GM19395 (cell line): ENCODE results near the gene ME1.
"Not testable (repeated sequence)": the region's sequence is repeated elsewhere in the genome, so short reads cannot be mapped to it uniquely, and the experiment has no call there.

ENCODE experiments used
- ATAC-seq: cut with Tn5 transposase; IDR thresholded peaks from one replicate; pipeline ENCODE4 v1.9.1; 2021; ENCODE audit warnings: mild to moderate bottlenecking, moderate library complexity; ENCODE audit not compliant: unreplicated experiment

Gene ME1

DNA sequence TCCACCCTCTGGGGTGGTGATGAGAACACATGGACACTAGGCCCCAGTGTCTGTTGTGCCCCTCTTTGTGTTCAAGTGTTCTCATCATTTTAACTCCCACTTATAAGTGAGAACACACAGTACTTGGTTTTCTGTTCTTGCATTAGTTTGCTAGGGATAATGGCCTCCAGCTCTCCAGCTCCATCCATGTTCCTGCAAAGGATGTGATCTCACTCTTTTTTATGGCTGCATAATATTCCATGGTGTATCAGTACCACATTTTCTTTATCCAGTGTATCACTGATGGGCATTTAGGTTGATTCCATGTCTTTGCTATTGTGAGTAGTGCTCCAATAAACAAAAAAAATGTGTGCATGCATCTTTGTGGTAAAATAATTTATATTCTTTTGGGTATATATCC, 170.3 kb downstream of the ME1 start:
- ATAC-seq: no peak

DNA sequence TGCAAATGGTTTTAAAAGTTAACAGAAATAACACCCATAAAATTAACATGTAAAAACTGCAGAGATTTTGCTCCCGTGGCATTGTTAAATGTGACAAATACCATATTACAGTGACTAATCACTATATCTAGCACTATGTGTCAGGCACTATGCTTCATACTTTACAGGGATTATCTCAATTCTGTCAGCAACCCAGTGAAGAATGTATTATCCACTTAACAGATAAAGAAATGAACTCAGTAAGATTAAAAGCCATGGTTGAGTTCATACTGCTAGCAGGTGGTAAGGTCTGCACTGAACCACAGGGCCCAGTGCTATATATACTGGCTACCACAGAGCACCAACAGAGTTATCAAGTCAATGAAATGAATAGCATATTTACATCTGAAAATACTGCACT, 172.3 kb downstream of the ME1 start:
- no peak for ATAC-seq

GRCh38 chr6:83257791-83258190, 173.1 kb downstream of the ME1 start:
- no peak for ATAC-seq

DNA sequence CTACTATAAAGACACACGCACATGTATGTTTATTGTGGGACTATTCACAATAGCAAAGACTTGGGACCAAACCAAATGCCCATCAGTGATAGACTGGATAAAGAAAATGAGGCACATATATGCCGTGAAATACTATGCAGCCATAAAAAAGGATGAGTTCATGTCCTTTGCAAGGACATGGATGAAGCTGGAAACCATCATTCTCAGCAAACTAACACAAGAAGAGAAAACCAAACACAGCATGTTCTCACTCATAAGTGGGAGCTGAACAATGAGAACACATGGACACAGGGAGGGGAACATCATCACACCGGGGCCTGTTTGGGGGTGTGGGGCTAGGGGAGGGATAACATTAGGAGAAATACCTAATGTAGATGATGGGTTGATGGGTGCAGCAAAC, 174.1 kb downstream of the ME1 start:
- ATAC-seq: not testable (repeated sequence)

DNA sequence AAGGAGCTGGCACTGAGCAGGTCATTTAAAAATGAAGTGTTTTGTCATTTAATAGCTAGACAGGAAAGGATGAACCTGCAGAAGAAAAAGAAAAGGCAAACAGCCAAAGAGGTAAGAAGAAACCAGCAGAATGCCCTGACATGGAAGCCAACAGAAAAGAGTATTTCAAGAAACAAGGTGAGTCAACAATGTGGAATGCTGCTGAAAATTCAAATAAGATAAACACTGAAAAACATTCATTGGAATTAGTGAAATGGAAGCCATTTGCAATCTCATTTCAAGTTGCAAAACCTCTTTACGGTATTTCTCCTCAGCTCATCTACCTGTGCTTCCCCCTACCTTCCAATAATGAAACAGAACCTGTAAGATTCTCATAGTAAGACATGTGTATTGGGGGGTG, 178.1 kb downstream of the ME1 start:
- no peak for ATAC-seq

- no peak for ATAC-seq
These were observed 180.6 kb downstream of the ME1 start for GRCh38 chr6:83250235-83250634.

DNA sequence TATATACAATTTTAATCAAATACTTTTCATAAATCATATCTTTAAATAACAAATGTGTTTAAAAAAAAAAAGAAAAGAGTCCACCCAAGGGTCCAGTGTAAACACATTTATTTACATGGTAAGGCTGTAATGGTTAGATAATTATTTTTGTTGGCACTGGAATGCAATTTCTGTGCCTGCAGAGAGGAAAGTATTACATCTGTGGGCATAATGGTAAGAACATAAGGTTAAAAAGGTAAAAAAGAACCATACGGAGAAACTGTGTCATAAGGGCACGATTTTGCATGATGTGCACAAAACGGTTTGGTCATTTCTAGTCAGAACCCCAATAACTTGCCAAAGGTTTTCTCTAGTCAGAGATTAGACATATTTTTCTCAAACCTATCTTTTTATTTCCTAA, 183.4 kb downstream of the ME1 start:
- no peak for ATAC-seq

GRCh38 chr6:83231146-83231545, 199.7 kb downstream of the ME1 start:
- no peak for ATAC-seq

GRCh38 chr6:83226517-83226916, 204.3 kb downstream of the ME1 start:
- ATAC-seq: no peak

- ATAC-seq: no peak
These were observed 208.9 kb downstream of the ME1 start for GRCh38 chr6:83221889-83222479.

DNA sequence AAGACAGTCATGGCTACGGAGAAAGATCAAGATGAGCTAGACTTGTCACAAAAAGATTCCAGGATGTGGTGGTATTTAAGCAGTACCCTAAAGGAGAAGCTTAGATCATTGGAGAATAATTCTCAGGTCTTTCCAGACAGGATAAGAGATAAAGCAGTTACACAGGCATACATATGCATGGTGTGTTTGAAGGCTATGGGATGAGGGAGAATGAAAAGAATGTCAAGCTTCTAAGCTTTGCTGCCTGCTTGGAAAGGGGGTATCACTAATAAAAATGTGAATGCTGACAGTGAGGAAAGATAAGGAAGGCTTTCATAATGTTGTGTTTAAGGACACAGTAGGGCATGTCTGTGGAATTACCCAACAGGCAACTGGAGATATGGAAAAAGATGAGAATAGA, 209.6 kb downstream of the ME1 start:
- ATAC-seq: no peak

DNA sequence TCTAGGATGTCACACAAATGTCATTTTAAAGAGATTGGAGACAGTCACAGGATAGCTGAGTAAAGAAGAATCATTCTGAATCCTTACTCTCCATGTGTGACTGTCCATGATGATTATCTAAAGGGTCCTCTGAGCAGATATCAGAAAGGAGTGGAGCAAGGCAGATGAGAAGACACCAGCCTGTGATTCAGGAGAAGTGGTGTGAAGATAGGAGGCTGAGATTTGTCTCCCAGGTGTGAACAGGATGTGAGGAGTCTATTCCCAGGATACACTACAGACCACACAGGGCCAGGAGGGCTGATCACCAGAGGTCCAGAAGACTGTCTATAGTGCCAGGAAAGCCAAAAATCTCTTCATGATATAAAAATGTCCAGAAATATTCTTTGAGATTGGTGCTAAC, 210.7 kb downstream of the ME1 start:
- no peak for ATAC-seq

DNA sequence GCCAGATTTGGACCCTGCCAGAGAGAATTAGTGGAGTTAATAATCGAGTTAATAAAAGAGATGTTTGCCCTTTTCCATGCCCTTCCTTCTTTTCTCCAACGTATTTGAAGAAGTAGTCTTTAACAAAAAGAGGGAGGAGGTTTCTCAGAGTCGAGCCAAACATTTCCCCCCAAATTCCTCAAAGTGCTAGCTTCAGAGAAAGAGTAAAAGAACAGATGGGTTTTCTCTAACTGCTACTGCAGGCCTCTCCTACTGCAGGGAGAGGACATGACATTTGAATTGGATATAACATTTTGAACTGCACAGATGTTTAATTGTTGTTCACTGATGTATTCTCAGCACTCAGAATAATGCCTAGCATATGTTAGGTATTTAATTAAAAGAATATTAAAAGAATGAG, 212.2 kb downstream of the ME1 start:
- no peak for ATAC-seq

GRCh38 chr6:83216806-83217205, 214.0 kb downstream of the ME1 start:
- no peak for ATAC-seq

- peak; percentile 100 for ATAC-seq
These were observed 215.5 kb downstream of the ME1 start for GRCh38 chr6:83215131-83216047.

DNA sequence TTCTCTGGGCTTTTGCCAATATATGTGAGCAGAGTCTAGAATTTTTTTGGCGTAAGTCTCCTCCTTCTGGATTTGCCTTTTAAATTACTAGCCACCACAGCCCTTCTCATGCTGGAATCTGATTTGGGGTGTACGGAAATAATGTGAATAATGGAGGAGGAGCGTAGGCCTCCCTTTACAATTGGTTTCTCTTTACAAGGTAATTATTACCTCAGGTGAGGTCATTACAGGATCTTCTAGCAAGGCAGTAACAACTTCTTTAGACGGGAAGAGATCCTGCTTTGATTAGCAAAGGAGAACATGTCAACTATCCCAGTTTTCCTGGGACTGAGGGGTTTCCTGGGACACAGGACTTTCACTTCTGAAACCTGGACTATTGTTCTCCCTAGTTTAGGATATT, 228.8 kb downstream of the ME1 start:
- no peak for ATAC-seq

GRCh38 chr6:83199863-83200225, 231.0 kb downstream of the ME1 start:
- ATAC-seq: no peak

GRCh38 chr6:83199173-83199862, 231.5 kb downstream of the ME1 start:
- peak; percentile 53 for ATAC-seq

DNA sequence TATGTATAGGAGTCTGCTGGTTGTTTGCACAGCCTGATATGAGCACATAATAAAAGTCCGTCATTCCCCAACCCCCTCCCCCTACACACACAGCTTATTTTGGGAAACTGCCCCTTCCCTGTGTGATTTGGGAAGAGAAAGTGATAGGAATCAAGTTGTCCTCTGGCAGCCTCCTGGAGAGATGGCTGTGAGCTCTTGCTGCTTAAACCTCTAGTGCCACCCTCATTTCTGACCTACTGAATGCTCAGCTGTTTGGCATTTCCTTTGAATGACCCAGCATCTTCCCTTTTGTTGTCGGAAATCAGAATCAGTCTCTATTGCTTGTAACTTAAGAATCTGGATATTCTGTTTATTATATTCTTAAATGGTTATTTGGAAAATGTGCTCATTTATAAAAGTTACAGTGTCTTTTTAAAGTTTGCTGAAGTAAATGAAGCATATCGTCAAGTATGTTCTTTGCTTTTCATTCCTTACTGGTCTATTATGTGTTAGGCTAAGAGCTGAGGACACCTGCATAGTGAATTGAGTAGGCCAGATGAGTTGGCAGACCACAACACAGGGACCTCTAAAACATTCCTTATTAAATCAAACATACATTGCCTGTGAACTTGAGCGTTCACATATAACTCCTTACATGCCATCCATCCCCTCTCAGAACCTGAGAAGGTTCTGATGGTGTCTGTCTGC, 232.2 kb downstream of the ME1 start:
- ATAC-seq: no peak

DNA sequence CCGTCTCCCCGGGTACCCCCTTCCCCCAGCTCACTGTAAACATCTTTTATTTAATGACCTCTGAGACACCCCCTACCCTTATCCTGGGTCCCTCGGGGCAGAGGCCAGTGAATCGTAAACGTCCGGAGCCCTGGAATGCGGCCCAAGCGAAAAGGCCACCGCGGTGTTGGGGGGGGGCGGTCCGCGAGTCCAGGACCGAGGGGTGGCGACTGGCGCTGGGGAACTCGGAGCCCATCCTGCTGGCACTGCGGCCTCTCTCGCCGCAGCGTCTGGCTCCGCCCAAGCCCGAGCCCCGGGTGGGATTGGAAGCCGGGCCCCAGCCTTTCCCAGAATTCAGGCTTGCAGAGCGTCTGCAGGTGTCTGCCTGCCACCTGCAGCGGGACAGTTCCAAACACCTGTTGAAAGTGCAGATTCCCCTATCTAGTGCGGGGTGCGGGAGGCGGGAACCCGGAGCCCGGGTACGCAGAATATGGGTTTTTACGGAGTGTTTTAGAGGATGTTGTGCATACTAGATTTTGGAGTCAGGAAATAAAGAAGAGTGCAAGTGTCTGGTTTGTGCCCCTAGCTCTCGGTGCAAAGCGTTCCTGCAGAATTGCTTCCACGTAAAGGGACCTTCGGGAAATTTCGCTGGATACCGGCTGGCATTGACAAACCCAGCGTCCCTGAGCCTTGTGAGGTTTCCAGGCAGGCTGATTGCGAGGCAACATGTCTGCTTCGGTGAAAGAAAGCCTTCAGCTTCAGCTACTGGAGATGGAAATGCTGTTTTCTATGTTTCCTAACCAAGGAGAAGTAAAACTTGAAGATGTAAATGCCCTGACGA, 236.9 kb downstream of the ME1 start:
- ATAC-seq: peak; percentile 33
